ENCODE data around the gene CDX1.

DNA sequence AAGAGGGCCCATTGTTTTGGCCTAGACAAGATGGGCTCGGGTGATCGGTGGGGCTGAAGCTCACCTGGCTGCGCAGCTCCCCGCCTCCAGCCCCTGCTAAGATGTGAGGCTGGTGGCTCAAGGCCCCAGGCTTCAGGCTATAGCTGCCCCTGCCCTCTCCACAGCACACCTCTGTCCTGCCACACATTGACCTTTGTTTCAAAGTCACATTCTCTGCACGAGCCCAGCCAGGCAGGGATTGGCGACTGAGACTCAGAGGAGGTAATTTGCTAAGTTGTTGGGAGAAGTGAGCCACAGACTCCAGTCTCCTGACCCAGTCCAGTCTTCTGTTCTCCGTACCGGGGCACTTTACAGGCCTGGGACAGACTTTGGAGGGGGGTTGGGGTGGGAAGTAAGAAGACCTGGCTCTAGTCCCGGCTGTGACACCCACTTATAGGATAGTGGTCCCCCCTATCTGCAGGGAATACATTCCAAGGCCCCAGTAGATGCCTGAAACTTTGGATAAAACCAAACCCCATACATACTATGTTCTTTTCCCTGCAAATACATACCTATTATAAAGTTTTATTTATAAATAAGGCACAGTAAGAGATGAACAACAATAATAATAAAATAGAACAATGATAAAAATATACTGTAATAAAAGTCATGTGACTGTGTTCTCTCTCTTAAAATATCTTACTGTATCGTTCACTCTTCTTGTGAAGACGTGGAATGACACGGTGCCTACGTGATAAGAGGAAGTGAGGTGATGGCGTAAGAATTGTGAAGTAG is 24.2 kb upstream of the CDX1 start:
- TF ChIP-seq EZH2 (IDR thresholded peaks at IDR 0.05) = no peak
- TF ChIP-seq, protein P1, sequence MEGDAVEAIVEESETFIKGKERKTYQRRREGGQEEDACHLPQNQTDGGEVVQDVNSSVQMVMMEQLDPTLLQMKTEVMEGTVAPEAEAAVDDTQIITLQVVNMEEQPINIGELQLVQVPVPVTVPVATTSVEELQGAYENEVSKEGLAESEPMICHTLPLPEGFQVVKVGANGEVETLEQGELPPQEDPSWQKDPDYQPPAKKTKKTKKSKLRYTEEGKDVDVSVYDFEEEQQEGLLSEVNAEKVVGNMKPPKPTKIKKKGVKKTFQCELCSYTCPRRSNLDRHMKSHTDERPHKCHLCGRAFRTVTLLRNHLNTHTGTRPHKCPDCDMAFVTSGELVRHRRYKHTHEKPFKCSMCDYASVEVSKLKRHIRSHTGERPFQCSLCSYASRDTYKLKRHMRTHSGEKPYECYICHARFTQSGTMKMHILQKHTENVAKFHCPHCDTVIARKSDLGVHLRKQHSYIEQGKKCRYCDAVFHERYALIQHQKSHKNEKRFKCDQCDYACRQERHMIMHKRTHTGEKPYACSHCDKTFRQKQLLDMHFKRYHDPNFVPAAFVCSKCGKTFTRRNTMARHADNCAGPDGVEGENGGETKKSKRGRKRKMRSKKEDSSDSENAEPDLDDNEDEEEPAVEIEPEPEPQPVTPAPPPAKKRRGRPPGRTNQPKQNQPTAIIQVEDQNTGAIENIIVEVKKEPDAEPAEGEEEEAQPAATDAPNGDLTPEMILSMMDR (IDR thresholded peaks at IDR 0.05) = no peak

All from neural progenitor cell (in vitro differentiated cells).